Renal pelvis (tissue), 12 donors: Measurements from ENCODE around the gene OR1L1. TPM values are rescaled to one million over a fixed set of nuclear protein-coding genes. Genes with fewer than 3 reads are reported as not detected.

Experiments
- DNase-seq: peaks from one replicate; pipeline ENCODE4 v3.0.0-alpha.2; 2013
- long read RNA-seq, 16 experiments: transcript quantifications; one replicate each; lab custom pipeline, GENCODE V29; 2026
- polyA plus RNA-seq, 3 donors: library from polyadenylated mRNA; unstranded; fragments of 120-200 nt; gene quantifications; one replicate each; pipeline ENCODE4 v1.2.1, GENCODE V29; 2013; ENCODE audit not compliant: insufficient read length in 3 of 3

OR1L1 gene, protein sequence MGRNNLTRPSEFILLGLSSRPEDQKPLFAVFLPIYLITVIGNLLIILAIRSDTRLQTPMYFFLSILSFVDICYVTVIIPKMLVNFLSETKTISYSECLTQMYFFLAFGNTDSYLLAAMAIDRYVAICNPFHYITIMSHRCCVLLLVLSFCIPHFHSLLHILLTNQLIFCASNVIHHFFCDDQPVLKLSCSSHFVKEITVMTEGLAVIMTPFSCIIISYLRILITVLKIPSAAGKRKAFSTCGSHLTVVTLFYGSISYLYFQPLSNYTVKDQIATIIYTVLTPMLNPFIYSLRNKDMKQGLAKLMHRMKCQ
- polyA plus RNA-seq = not detected
- long read RNA-seq, donor 1 = 0 reads
- long read RNA-seq, donor 2 = 0 reads
- long read RNA-seq, donor 3 = 0 reads
- long read RNA-seq, donor 4 = 0 reads
- long read RNA-seq, donor 5 = 0 reads
- long read RNA-seq, donor 6 = 0 reads
- long read RNA-seq, donor 7 = 0 reads
- long read RNA-seq, donor 8 = 0 reads
- long read RNA-seq, donor 9 = 0 reads
- long read RNA-seq, donor 10 = 0 reads
- long read RNA-seq, donor 11 = 0 reads
- long read RNA-seq, donor 12 = 0 reads
- long read RNA-seq, donor 13 = 0 reads
- long read RNA-seq, donor 14 = 0 reads
- long read RNA-seq, donor 15 = 0 reads
- long read RNA-seq, donor 16 = 0 reads

DNA sequence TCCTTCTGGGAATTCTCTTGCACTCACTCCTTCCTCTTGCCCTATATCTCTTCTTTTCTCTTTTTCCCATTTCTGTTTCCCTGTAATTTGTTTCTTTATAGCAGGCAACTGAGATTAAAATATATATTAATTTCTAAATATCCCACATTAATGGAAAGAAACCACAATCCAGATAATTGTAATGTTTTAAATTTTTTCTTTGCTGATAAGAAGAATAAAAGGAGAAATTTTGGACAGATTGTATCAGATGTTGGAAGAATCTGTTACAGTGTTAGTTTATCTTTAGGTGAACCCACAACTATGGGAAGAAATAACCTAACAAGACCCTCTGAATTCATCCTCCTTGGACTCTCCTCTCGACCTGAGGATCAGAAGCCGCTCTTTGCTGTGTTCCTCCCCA lies at the start of gene OR1L1:
OR1L1 (plus strand) TSS at position 301 of the 400 bp plus-strand sequence; CDS start at position 301, 0 bp downstream.
- DNase-seq = no peak

DNA sequence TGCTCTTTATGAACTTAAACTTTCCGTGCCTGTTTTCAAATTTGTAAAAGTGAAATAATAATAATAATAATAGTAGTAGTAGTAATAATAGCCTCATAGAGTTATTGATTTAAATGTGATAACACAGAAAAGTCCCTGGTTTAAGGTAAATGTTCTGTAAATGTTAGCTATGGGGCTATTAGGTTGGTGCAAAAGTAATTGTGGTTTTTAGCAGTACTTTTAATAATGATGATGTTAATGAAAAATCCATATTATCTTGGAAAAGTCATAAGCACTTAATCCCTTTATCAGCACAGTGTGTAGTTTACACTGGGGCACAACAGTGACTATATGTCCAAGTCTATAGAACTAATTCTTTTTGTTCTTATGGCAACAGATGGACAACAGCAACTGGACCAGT lies 47.2 kb upstream of the OR1L1 start, which contains the start of gene OR1Q1:
OR1Q1 (plus strand) TSS at position 377 of the 400 bp plus-strand sequence; CDS start at position 377, 0 bp downstream.
- no peak for DNase-seq

DNA sequence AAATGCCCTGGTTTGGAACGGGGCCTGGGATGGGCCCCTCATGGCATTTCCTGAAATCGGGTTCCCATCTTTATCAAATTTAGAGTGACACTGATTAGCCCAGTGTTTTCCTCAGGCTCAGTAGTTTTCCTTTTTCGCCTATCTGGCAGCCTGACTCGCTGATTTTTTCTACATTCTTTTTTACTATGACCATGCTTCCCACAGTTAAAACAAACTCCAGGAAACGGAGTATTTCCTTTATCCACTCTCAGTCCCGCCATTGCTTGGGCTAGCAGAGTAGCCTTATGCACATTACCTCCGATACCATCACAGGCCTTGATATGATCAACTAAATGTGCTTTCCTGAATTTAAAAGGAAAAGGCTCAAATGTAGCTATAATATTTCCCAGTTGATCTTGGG lies 41.5 kb upstream of the OR1L1 start:
- no peak for DNase-seq

DNA sequence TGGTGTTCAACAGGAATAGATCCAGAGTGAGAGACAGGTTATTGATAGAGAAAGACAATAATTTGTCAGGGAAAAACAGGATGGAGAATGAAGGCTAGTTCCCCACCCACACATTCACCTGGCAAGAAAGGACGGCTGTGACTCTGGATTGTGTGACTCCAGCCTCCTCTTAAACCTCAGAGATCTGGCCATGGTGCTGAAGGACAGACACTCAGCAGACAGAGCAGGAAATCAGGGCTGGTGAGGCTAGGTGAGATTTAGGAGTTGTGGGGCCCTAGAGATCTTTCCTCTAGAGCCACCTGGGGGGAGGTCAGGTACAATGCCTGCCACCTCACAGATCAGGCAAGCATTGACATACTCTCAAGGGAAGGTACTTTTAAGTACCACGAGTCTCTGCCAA lies 19.3 kb upstream of the OR1L1 start:
- no peak for DNase-seq

DNA sequence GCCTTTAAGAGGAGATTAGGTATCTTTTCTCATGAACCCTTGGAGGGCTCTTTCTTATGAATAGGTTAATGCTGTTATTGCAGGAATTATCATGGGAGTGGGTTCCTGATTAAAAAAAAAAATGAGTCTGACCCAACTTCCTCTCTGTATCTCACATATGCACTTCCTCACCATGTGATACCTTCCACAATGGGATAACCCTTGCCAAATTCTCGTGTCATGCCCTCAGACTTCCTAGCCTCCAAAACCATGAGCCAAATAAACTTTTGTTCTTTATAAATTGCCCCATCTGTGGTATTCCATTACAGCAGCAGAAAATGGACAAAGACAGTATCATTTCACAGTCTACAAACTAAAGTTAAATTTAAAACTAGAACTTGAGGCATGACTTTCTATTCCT lies 5.1 kb upstream of the OR1L1 start:
- no peak for DNase-seq

DNA sequence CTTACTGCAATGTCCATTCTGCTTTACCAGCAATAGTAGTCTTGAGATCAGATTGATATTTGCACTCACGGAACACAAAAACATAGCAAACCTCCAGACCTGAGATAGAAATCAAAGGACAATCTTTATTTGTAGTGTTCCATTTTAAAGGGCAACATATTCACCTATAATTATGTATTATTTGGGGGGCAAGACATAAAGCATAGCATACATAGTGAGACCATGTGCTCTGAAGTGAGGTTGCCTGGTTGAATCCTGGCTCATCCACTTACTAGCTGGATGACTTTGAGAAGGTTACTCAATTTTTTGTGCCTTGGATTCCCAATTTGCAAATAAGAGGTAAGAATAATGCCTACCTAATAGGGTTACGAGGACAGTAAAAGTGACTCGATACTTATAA lies 4.0 kb upstream of the OR1L1 start, which contains the start of gene OR1B1:
OR1B1 (minus strand) TSS at position 101 of the 400 bp plus-strand sequence.
- no peak for DNase-seq

DNA sequence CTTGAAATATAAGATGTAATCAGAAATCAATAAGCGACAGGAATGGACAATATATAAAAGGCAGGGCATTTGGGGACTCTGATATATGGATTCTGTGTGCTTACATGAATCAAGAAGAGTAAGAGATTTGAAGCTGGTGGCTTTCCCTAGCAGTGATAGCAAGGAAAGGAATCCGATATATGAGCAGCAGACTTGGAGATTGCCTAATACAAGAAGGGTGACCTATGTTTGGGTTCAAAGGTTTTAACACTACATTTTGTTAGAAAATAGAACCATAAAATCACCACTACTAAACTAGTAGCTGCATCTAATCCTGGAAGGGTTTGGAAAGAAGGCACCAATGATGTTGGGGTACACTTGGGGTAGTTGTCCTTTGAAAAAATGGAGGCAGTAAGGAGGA lies 11.0 kb downstream of the OR1L1 start:
- DNase-seq = no peak

DNA sequence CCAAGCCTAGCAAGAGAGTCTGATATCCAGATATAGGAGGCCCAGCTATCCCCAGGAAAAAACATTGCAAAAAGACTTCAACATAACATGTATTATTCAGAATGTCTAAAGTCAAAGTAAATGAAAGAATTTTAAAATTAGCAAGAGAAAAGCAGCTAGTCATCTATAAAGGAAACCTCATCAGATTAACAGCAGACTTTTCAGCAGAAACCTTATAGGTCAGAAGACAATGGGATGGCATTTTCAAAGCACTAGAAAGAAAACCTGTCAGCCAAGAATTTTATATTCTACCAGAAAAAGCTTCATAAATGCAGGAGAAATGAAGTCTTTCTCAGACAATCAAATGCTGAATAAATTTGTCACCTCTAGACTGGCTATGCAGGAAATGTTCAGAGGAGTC lies 23.3 kb downstream of the OR1L1 start:
- DNase-seq = no peak

DNA sequence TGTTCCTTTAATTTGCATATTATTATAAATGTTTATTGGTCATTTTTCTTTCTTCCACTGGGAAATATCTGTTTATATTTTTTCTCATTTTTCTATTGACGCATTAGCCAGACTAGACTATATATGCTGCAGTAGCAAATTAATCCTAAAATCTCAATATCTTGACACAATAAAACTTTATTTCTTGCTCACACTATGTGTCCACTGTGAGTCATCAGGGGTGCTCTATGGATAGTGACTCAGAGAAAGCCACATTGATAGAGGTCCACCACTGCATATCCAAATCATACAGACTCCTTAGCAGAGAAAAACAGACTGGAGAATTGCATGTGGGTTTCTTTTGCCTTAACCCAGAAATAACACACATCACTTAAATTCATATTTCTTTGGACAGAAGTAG lies 34.2 kb downstream of the OR1L1 start:
- no peak for DNase-seq

Other genes with a start within 250 kb of the OR1L1 start
- not detected for gene OR1J1, start 183.8 kb upstream of the OR1L1 start, polyA plus RNA-seq
- not detected for gene OR1J2, start 150.9 kb upstream of the OR1L1 start, polyA plus RNA-seq
- gene OR1J4, start 142.6 kb upstream of the OR1L1 start, polyA plus RNA-seq = not detected
- gene OR1N1, start 134.4 kb upstream of the OR1L1 start, polyA plus RNA-seq = not detected
- not detected for gene OR1N2, start 108.6 kb upstream of the OR1L1 start, polyA plus RNA-seq
- gene OR1L8, start 78.3 kb upstream of the OR1L1 start, polyA plus RNA-seq = under 1 TPM; 0.14 to 0.26 (median 0.25) TPM
- not detected for gene OR1Q1, start 47.0 kb upstream of the OR1L1 start, polyA plus RNA-seq
- gene OR1B1, start 4.1 kb upstream of the OR1L1 start, polyA plus RNA-seq = not detected
- gene OR1L3, start 13.4 kb downstream of the OR1L1 start, polyA plus RNA-seq = not detected
- gene OR1L4, start 62.3 kb downstream of the OR1L1 start, polyA plus RNA-seq = not detected
- not detected for gene OR1L6, start 80.6 kb downstream of the OR1L1 start, polyA plus RNA-seq
- not detected for gene OR5C1, start 127.2 kb downstream of the OR1L1 start, polyA plus RNA-seq
- not detected for gene OR1K1, start 138.4 kb downstream of the OR1L1 start, polyA plus RNA-seq
- 10 to 100 TPM; 32.7 to 32.9 (median 32.9) TPM for gene PDCL, start 166.9 kb downstream of the OR1L1 start, polyA plus RNA-seq
- gene RC3H2, start 243.6 kb downstream of the OR1L1 start, polyA plus RNA-seq = 10 to 100 TPM; 42.6 to 56.6 (median 46.9) TPM